NB4 (cell line): ENCODE results near the gene FTO.

Experiments
- DNase-seq: peaks from one replicate; pipeline ENCODE4 v3.0.0; 2010; ENCODE audit warnings: low read depth
- H3K4me3 ChIP-seq: one replicate; pipeline ENCODE4 v1.5.1; 2011; ENCODE audit warnings: mild to moderate bottlenecking, low read depth, low read length, moderate library complexity
- MYC ChIP-seq: IDR thresholded peaks from 2 replicates; pipeline ENCODE4 v1.6.1; 2011; ENCODE audit warnings: low read depth, low read length
- POLR2A ChIP-seq: IDR thresholded peaks from 2 replicates; pipeline ENCODE4 v1.6.1; 2011; ENCODE audit warnings: mild to moderate bottlenecking; ENCODE audit not compliant: insufficient read length; ENCODE audit errors: extremely low read depth
- TF ChIP-seq, protein P1 (sequence below): IDR thresholded peaks from one replicate; pipeline ENCODE4 v1.5.1; 2012; ENCODE audit warnings: low read depth, low read length
- TF ChIP-seq, protein P2 (sequence below): IDR thresholded peaks from 2 replicates; pipeline ENCODE4 v1.6.1; 2011; ENCODE audit warnings: low read depth, low read length

The FTO gene

DNA sequence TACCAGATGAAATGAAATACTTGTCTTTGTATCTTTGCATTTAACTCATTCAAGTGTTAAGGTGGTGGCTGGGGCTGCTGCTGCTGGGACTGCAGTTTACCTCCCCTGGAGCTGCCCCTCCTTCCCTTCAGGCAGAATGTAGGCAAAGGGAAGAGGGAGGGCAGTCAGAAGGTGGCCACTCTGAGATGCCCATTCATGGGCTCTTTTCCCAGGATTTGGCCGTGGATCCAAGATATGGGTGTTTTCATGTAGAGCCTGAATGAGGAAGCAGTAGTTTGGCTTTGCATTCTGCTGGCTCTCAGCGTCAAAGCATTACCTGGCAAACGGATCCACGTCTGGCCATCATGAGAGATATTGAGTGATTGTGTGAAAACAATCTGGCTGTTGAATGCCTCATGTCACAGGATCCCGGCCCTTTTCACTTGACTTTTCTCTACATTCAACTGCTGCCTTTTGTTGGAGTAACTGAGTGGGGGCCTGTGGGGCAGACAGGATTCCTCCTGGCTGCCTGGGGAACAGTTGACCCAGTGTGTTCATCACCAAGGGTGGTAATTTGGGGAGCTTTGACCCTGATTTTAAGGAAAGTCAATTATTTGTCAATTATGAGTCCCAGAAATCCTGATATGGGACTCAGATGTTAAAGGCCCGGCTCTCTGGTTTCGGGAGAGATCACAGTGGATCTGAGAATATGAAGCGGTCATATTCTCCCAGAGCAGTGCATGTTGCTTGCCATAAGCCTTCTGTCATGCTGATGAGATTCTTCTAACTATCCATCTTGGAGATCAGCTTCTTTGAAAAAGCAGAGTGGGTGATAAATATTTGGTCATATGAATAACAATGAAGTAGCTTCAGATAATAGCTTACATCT, 345.9 kb downstream of the FTO start:
- H3K4me3 ChIP-seq, result no peak overlapping the region
- peak; percentile 73 for DNase-seq
- TF ChIP-seq, protein P1, sequence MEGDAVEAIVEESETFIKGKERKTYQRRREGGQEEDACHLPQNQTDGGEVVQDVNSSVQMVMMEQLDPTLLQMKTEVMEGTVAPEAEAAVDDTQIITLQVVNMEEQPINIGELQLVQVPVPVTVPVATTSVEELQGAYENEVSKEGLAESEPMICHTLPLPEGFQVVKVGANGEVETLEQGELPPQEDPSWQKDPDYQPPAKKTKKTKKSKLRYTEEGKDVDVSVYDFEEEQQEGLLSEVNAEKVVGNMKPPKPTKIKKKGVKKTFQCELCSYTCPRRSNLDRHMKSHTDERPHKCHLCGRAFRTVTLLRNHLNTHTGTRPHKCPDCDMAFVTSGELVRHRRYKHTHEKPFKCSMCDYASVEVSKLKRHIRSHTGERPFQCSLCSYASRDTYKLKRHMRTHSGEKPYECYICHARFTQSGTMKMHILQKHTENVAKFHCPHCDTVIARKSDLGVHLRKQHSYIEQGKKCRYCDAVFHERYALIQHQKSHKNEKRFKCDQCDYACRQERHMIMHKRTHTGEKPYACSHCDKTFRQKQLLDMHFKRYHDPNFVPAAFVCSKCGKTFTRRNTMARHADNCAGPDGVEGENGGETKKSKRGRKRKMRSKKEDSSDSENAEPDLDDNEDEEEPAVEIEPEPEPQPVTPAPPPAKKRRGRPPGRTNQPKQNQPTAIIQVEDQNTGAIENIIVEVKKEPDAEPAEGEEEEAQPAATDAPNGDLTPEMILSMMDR, result no peak
- TF ChIP-seq POLR2A (no peak), MYC (no peak)
- TF ChIP-seq, protein P2, sequence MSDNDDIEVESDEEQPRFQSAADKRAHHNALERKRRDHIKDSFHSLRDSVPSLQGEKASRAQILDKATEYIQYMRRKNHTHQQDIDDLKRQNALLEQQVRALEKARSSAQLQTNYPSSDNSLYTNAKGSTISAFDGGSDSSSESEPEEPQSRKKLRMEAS, result 0 out of 2 replicates have a peak, but pooled peaks have one; percentile 1

DNA sequence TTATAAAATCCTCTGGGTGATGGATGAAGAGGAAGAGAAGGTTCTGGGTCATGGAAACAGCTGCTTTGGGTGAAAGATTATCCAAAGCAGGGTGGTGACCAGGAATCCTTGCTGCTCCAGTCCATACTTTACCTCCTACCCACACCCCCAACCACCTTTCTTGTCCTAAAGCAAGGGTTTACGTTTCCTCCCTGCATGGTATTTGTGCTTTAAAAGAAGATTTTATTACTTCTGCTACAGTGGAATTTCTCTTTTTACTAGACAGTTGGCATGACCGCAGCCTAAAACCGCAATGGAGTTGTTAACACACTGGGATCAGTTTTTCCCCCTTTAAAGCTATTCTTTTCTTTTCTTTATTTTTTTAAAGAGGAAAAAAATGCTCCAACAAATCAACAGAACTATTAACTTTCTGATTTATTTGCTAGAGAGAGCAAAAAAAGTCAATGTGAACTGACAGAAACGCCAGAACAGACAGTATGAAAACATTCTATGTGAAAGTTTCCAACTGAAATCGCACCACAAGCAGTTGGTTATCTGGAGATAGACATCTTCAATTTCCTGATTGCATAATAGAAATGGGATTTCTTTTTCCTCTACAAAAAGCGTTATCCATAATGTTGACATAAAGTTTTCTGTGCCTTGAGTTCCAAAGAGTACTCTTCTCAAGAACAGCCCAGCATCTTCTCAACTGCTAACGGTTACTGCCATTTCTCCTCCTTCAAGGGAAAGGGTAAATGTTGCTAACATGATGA, 346.7 kb downstream of the FTO start:
- peak overlapping the region; percentile 32 for H3K4me3 ChIP-seq
- peak; percentile 99 for DNase-seq
- TF ChIP-seq, protein P2, result peak; percentile 50
- TF ChIP-seq MYC, result peak; percentile 46; the same call in 1 of the 2 replicates
- TF ChIP-seq, protein P1, result no peak
- TF ChIP-seq POLR2A, result no peak

DNA sequence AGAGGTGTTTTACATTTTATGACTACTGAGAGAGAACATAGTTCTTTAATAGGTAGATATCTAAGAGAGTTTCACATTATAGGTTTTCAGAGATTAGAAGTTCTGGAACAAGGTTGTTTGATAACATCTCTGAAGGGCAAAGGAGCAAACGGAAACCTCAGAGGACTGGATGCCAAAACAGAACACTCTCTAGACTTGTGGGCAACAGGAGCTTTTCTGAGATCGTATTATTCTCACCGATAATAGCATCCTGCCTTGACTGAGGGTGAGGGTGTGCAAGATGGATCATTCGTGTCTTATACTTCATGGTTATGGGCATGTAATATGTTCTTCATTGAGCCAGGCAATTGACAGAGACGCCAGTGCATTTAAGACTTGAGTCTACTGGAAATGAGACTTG, 347.9 kb downstream of the FTO start:
- peak; percentile 69 for DNase-seq
- H3K4me3 ChIP-seq, result no peak overlapping the region
- TF ChIP-seq MYC (no peak), POLR2A (no peak)
- TF ChIP-seq, protein P1, result no peak
- TF ChIP-seq, protein P2, result peak; percentile 14; the same call in 1 of the 2 replicates

DNA sequence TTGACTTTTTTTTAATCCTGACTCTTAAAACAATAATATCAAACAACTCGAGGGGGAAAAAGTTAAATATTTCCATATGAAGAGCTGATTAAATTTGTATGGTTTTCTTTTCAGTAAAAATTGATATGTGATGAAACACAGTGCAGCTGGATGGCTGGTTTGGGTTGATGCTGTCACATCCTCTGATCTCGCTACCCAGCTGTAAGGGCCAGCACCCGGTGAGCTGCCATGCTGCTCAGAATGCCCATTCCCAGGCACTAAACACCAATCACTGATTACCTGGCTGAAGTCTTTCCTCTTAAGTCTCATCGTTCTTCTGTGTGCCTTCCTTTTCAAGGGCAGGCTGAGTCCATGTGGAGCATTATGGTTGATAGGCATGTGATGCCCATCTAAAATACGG, 348.3 kb downstream of the FTO start:
- peak; percentile 57 for DNase-seq
- TF ChIP-seq POLR2A, result no peak
- TF ChIP-seq, protein P2, result no peak
- TF ChIP-seq, protein P1, result no peak
- no peak for TF ChIP-seq MYC
- no peak overlapping the region for H3K4me3 ChIP-seq

DNA sequence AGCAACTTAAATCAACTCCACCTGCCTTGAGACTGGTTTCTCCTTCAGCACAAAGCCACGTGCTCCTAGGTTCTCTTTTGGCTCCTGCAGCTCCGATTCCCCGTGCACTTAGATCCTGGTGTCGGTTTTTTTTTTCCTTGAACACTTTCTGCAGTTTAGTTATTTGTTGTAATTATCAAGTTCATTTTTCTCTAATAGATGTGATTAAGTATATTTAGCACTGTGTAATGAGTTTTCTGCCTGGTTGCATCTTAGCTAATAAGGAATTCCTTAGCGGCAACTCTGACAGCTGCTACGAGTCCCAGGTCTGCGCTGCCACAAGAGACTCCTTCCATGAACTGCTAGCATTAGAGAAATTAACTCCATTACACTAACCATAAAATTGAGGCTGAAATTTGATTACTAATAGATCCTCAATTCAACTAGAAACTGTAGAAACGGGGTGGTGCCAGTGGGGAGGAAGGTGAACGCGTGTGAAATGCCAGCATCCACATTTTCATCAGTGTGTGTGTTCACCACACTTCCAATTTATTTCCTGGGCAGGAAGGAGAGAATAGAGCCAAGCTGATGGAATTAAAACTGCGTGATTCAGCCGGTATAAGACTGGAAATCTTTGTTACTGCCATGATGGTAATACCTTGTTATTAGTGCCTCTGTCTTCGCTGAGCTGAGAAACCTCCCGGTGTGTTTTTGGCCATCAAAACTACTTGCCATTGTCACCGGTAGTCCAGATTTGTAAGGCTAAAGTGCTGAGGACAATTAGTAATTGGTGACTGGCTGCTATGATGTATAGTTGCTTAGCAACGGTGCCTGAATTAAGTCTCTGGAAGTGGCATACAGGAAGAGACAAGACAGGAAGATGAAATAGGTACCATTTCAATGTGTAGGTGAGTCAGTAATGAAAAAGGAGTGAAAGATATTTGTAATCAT, 350.2 kb downstream of the FTO start:
- TF ChIP-seq MYC (no peak), POLR2A (no peak)
- TF ChIP-seq, protein P1, result no peak
- TF ChIP-seq, protein P2, result no peak
- DNase-seq, result no peak
- H3K4me3 ChIP-seq, result no peak overlapping the region
